NCI-H2196 treated with DMSO at 0.1 percent for 48 hours (cell line): ENCODE data around the gene VSIG4.
"Not testable (repeated sequence)": the region's sequence is repeated elsewhere in the genome, so short reads cannot be mapped to it uniquely, and the experiment has no call there.

Experiments used
- DNase-seq: peaks from one replicate; lab custom pipeline; 2025; ENCODE audit not compliant: unreplicated experiment; lab: John Stamatoyannopoulos, UW

VSIG4 gene, protein sequence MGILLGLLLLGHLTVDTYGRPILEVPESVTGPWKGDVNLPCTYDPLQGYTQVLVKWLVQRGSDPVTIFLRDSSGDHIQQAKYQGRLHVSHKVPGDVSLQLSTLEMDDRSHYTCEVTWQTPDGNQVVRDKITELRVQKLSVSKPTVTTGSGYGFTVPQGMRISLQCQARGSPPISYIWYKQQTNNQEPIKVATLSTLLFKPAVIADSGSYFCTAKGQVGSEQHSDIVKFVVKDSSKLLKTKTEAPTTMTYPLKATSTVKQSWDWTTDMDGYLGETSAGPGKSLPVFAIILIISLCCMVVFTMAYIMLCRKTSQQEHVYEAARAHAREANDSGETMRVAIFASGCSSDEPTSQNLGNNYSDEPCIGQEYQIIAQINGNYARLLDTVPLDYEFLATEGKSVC

DNA sequence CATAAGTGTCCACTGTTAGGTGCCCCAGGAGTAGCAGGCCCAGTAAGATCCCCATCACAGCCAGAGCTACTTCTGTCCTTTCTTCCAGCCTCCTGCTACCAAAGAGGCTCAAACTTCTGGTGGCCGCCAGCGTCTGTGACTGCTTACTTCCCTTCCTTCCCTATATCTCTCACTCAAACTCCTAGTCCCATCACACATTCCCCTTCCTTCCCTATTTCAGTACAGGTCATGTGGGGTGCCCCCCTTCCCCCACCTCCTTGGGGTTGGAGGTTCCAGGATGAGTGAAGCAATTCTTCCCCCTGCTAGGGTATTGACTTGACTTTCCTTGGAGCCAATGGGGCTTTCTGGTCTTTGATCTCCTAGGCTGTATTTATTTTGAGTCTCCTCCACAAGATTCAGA, at the start of gene VSIG4:
TSS of gene VSIG4 (minus strand) at position 137 of the 400 bp plus-strand sequence. CDS start at position 55, 82 bp downstream.
- DNase-seq, result no peak

- DNase-seq, result no peak
Observed at GRCh38 chrX:66076801-66077200, 36.9 kb upstream of the VSIG4 start.

- no peak for DNase-seq
Observed at GRCh38 chrX:66074920-66075879, 35.3 kb upstream of the VSIG4 start.

DNA sequence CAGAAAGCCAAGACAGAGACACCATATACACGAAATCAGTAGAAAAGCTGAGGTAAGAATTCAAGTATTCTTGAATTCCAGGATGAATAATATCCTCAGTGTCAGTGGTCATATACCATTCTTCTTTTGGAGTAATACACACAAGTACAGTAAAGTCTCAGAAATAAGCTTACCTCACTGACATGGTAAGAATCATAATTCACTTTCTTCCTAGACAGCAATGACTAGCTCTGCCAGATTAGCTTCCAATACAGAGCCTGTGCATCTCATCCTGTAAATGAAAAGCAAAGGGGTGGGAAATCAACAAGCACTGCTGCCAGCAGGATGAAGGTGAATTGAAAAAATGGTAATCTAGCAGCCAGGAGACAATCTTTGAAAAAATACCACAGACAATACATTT, 31.2 kb upstream of the VSIG4 start:
- DNase-seq, result no peak

GRCh38 chrX:66064261-66064660, 24.4 kb upstream of the VSIG4 start:
- DNase-seq, result no peak

DNA sequence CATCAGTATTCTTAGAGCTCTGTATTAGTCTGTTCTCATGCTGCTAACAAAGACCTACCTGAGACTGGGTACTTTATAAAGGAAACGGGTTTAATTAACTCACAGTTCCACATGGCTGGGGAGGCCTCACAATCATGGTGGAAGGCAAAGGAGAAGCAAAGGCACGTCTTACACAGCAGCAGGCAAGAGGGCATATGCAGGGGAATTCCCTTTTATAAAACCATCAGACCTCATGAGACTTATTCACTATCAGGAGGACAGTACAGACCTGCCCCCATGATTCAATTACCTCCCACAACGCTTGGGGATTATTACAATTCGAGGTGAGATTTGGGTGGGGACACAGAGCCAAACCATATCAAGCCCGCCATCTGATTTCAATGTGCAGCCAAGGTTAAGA, 17.1 kb upstream of the VSIG4 start:
- DNase-seq, result not testable (repeated sequence)

DNA sequence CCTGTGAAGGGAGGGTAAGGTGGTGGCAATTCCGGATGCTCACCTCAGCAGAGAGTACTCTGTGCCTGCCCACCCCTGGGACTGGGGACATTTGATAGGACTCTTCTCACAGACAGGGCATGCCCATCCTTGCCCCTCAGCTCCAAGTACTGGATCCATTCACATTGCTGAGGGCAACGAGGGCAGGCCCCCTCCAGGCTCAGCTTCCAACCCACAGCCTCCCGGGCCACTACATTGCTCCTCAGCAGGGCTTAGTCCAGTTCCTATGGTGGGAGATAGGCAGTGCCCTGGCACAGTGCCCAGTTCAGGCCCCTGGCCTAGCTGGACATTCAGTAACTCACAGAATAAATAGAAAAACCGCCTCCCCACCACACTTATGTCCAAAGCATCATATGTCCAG, 15.1 kb upstream of the VSIG4 start:
- no peak for DNase-seq

DNA sequence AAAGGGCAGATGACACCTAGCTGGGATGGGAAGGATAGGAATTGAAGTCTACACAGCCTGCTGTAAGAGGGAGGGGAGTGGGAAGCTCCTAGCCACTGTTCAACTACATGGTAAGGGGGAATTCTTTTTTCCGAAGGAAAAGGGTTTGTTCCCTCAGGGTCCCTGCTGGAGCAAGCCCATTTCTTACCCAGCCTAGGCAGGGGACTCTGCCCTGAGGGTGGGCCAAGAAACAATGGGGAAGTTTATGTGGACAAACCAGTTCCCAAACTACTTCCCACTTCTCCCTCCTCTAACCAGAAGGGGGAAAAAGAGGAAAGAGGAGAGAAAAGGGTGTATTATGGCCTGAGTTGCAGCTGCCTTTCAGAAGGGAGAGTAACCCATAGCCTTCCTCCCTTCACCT, 13.5 kb upstream of the VSIG4 start:
- no peak for DNase-seq

DNA sequence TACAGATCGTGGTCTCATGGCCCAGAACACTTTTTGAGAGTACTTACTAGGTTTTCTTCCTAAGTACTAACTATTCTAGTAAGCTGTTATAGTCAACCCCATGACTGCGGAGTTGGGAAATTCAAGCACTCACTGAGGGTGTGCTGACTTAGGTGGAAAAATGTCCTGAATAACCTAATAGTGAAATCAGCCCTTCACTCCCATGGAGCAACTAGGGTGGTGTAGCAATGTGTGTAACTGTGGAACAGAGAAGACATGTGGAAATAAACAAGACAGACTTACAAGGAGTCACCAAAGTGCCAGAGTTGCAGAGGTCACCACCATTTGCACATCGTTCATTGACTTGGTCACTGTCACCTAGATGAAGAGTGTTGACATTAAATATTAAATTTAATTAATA, 12.1 kb upstream of the VSIG4 start:
- no peak for DNase-seq

DNA sequence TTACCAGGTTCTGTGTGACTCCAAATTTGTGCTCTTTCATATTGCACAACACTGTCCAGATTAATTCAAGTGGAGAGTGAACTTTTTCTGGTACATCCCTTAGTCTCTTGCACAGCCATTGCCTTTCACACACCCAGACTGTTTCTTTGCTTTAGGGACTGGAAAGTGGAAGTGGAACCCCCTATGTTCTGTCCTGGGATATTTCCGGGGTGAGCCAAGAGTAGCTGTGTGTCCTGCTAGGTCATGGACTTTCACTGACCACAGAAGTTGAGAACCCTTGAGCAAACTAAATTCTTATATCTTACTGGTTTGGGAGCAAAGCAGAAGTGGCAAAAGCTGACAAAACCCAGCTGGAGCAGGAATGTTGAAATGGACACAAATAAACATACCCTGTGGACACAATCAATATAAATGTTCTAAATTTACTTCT, 10.3 kb upstream of the VSIG4 start:
- DNase-seq, result no peak

DNA sequence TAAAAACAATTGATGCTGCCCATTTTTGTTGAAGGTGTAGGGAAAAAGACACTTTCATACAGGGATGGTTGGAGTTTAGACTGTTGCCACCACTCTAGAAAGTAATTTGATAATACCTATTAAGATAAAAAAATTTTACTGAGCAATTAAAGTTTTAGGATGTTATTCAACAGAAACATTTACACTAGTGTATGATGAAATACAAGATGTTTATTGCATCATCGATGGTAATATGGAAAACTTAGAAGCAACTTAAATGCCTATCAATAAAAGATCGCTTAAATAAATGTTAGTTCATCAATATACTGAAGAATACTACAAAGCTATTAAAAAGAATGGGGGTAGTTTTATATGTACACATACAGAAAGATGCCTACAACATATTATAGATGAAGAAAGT, 9.2 kb upstream of the VSIG4 start:
- DNase-seq, result no peak

- no peak for DNase-seq
Observed at GRCh38 chrX:66046612-66047235, 6.8 kb upstream of the VSIG4 start.

GRCh38 chrX:66045894-66046293, 6.0 kb upstream of the VSIG4 start:
- DNase-seq, result no peak

DNA sequence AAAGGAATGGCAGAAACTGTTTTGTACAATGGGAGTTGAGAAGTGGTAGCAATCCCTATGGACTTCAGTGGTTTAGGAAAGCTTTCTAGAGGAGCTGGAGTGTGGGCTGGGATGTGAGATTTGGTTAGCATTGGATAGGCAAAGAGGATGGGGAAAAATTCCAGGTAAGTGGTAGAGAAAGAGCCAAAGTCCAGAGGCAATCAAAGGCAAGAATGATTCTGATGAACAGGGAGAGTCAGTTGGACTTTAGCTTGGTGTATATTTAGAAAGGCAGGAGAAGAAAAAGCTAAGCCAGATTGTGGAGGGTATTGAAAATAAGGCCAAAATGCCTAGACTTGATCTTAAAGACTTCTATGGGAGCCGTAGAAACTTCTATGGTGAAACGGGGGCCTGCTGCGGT, 3.7 kb upstream of the VSIG4 start:
- no peak for DNase-seq

DNA sequence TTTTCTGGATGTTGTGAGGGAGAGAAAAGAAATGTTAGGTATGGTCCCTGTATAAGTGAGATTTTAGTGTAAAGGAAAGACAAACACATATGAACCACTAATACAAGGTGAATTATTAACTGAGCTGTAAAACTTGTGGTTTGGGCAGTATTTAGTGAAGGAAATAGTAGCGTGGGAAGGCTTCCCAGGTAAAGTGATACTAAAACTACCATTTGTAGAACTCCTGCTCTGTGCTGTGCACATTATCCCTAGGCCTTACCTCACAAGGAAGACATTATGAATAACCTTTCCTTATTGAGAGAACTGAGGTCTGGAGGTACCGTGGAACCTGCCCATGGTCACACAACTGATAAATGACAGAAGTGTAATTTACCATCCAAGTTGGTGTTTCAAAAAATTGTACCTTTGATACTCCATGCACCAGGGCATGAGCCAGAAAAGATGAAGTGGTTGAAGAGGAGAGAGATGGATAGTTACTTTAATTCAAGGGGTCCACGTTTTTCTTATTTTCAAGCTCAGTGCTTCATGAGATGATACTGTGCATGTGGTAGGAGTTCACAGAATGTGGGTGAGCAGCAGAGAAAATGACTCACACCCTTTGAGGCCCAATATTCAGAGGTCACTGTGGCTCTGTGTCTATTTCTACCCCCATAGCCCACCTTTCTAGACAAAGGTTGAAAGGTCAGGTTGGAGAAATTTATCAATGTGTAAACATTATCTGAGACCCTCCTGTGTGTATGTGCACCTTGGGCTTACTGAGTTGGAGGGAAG, 2.6 kb upstream of the VSIG4 start:
- no peak for DNase-seq

DNA sequence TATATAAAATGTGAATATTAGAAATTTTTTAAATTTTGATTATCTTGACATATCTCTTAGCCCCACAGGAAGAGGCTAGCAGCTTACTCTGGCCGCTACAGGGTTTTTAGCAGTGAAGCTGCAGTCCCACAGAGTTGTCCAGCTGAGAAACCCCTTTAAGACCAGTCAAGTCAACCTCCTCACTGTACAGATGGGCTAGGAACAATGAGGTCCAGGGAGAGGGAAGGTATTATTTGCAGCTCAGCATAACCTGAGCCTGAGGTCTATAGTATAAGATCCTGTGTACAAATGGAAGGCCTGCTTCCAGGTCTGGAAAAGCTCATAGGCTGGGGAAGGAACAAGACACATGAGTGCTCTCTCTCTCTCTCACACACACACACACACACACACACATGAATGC, 1.8 kb downstream of the VSIG4 start:
- DNase-seq, result no peak

GRCh38 chrX:66036231-66036630, 3.6 kb downstream of the VSIG4 start:
- no peak for DNase-seq

GRCh38 chrX:66035667-66036066, 4.2 kb downstream of the VSIG4 start:
- no peak for DNase-seq

GRCh38 chrX:66030505-66031317, 9.2 kb downstream of the VSIG4 start:
- DNase-seq, result no peak

DNA sequence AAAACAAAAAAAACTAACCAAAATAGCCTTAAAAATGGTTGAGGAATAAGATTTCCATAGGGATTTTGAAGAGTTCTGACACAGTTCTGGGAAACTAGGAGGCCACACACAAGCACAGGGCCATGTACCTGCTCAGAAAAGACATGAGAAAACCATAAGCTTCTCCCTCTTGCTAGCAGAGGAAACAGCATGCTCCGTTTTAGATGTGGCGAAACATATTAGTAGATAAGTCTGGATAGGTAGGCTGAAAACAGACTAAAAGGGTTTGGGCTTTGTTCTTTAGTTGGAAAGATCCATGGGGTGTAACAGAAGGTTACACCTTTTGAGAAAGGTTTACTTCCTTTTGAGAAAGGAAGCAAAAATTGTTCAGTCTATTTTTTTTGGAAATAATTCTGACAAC, 10.9 kb downstream of the VSIG4 start:
- no peak for DNase-seq
